Calu3 (cell line): ENCODE data around the gene RCL1. TPM values are rescaled to one million over a fixed set of nuclear protein-coding genes. Genes with fewer than 3 reads are reported as not detected.

ENCODE experiments used
- BruUV-seq: library from RNA; stranded (reverse); fragments of 400-500 nt; replicated peaks from 2 replicates; lab custom pipeline; 2021; lab: Mats Ljungman, UMichigan
- CTCF ChIA-PET: fragments of 300-600 bp; sonication (Branson Sonifier 250); formaldehyde crosslinking; loops from one replicate; lab custom pipeline; 2022; ENCODE audit warnings: antibody characterized with exemption; lab: Charles Lee
- DNase-seq: peaks from one replicate; pipeline ENCODE4 v3.0.0; 2022
- H3K27ac Mint-ChIP-seq: one replicate; pipeline ENCODE4 v1.8.0; 2022; ENCODE audit warnings: mixed read lengths; ENCODE audit not compliant: unreplicated experiment
- H3K27me3 Mint-ChIP-seq: one replicate; pipeline ENCODE4 v1.8.0; 2022; ENCODE audit warnings: mixed read lengths; ENCODE audit not compliant: unreplicated experiment
- H3K36me3 Mint-ChIP-seq: one replicate; pipeline ENCODE4 v1.8.0; 2022; ENCODE audit warnings: mild to moderate bottlenecking, moderate library complexity, mixed read lengths; ENCODE audit not compliant: insufficient read depth, unreplicated experiment
- H3K4me1 Mint-ChIP-seq: one replicate; pipeline ENCODE4 v1.8.0; 2022; ENCODE audit warnings: mild to moderate bottlenecking, low read depth, mixed read lengths; ENCODE audit not compliant: unreplicated experiment
- H3K4me3 Mint-ChIP-seq: one replicate; pipeline ENCODE4 v1.8.0; 2022; ENCODE audit warnings: mild to moderate bottlenecking, low read depth, moderate library complexity, mixed read lengths; ENCODE audit not compliant: unreplicated experiment
- H3K9me3 Mint-ChIP-seq: one replicate; pipeline ENCODE4 v1.8.0; 2022; ENCODE audit warnings: low read depth, mixed read lengths; ENCODE audit not compliant: unreplicated experiment
- intact Hi-C: fragments of 100-400 bp; cut with micrococcal nuclease; formaldehyde crosslinking; loops from one replicate; pipeline ENCODE4 v1.10.0; 2022; ENCODE audit not compliant: unreplicated experiment
- total RNA-seq: library from RNA; stranded (reverse); gene quantifications from 2 replicates; pipeline ENCODE4 v1.2.3, GENCODE V29; 2022
- TF ChIP-seq, protein P1 (sequence below): fragments of 200-600 bp; IDR thresholded peaks from one replicate; pipeline ENCODE4 v1.8.0; 2022; ENCODE audit warnings: antibody characterized with exemption; ENCODE audit not compliant: unreplicated experiment

Gene RCL1
- total RNA-seq, 1 experiment from 2014 or later = 21.3 TPM

- H3K9me3 Mint-ChIP-seq = no peaks in the 10 kb centered on the region
- intact Hi-C loops = no loop called here
- BruUV-seq = no TSS peak
- no peaks in the 10 kb centered on the region for H3K27me3 Mint-ChIP-seq
- H3K27ac Mint-ChIP-seq = no peak overlapping the region
- no peaks in the 10 kb centered on the region for H3K4me1 Mint-ChIP-seq
- DNase-seq = no peak
- CTCF ChIA-PET = interaction anchor here (0.7 kb wide), 1 partner anchor 16 kb away, joined by 3 read pairs; no protein-coding TSS in a partner anchor
- no peak overlapping the region for H3K4me3 Mint-ChIP-seq
- H3K36me3 Mint-ChIP-seq = no peaks in the 10 kb centered on the region
- TF ChIP-seq, protein P1, sequence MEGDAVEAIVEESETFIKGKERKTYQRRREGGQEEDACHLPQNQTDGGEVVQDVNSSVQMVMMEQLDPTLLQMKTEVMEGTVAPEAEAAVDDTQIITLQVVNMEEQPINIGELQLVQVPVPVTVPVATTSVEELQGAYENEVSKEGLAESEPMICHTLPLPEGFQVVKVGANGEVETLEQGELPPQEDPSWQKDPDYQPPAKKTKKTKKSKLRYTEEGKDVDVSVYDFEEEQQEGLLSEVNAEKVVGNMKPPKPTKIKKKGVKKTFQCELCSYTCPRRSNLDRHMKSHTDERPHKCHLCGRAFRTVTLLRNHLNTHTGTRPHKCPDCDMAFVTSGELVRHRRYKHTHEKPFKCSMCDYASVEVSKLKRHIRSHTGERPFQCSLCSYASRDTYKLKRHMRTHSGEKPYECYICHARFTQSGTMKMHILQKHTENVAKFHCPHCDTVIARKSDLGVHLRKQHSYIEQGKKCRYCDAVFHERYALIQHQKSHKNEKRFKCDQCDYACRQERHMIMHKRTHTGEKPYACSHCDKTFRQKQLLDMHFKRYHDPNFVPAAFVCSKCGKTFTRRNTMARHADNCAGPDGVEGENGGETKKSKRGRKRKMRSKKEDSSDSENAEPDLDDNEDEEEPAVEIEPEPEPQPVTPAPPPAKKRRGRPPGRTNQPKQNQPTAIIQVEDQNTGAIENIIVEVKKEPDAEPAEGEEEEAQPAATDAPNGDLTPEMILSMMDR = no peak
These were observed 72.9 kb downstream of the RCL1 start for GRCh38 chr9:4865681-4866080.

DNA sequence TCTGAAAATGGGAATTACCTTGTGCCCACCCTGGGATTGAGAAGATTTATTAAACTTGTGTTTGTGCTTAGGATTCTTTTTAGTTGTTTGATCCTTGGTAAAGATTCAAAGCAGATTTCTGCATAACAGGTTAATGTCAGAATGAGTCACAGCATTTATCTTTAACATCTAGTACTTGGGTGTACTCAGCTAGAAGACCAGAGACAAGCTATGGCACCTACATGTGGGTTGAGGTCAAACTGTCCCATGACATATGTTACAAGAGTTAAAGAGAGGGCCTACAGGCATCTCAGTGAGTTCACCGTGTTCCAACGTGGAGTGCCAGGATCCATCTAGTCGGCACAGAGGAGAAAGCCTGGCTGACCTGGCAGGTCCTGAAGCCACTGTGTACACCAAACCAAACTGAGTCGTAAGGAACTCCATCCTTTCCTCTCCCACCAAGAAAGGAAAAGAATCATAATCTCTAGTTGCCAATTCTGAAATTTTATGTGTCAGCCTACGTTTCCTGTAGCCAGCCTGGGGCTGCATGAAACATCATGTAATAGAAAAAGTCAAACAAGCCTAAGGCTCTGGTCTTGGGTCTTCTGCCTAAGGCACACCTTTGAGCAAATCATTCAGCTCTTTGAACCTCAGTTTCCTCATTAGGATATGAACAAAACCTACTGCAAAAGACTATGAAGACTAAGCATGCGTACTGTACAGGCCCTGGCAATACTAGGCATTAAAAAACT, 73.7 kb downstream of the RCL1 start:
- H3K9me3 Mint-ChIP-seq = no peaks in the 10 kb centered on the region
- no peaks in the 10 kb centered on the region for H3K36me3 Mint-ChIP-seq
- TF ChIP-seq, protein P1 = no peak
- H3K4me1 Mint-ChIP-seq = no peaks in the 10 kb centered on the region
- H3K4me3 Mint-ChIP-seq = no peak overlapping the region
- no TSS peak for BruUV-seq
- CTCF ChIA-PET = interaction anchor here (0.7 kb wide), 1 partner anchor 15 kb away, joined by 3 read pairs; no protein-coding TSS in a partner anchor
- intact Hi-C loops = no loop called here
- no peaks in the 10 kb centered on the region for H3K27me3 Mint-ChIP-seq
- no peak for DNase-seq
- H3K27ac Mint-ChIP-seq = no peak overlapping the region

GRCh38 chr9:4873066-4873465, 80.3 kb downstream of the RCL1 start:
- CTCF ChIA-PET = no interaction called here
- no peak for DNase-seq
- H3K27ac Mint-ChIP-seq = no peak overlapping the region
- no peaks in the 10 kb centered on the region for H3K4me1 Mint-ChIP-seq
- H3K36me3 Mint-ChIP-seq = no peaks in the 10 kb centered on the region
- TF ChIP-seq, protein P1 = no peak
- no TSS peak for BruUV-seq
- no peaks in the 10 kb centered on the region for H3K9me3 Mint-ChIP-seq
- intact Hi-C loops = no loop called here
- no peak overlapping the region for H3K4me3 Mint-ChIP-seq
- H3K27me3 Mint-ChIP-seq = no peaks in the 10 kb centered on the region

GRCh38 chr9:4875559-4875958, 82.8 kb downstream of the RCL1 start:
- TF ChIP-seq, protein P1 = no peak
- DNase-seq = no peak
- Mint-ChIP-seq H3K9me3 (no peaks in the 10 kb centered on the region), H3K27ac (no peak overlapping the region), H3K36me3 (no peaks in the 10 kb centered on the region), H3K4me3 (no peak overlapping the region), H3K4me1 (no peaks in the 10 kb centered on the region), H3K27me3 (no peaks in the 10 kb centered on the region)
- intact Hi-C loops = no loop called here
- no TSS peak for BruUV-seq
- CTCF ChIA-PET = no interaction called here
